BE2C (cell line): ENCODE data around the gene PKHD1.
"Not testable (repeated sequence)": the region's sequence is repeated elsewhere in the genome, so short reads cannot be mapped to it uniquely, and the experiment has no call there.

ENCODE experiments used
- DNase-seq: peaks from one replicate; pipeline ENCODE4 v3.0.0-alpha.2; 2020
- H3K27me3 ChIP-seq: fragments of 250-450 bp; sonication (Bioruptor Pico); 2 replicates; pipeline ENCODE4 v1.5.1; 2020; ENCODE audit warnings: mild to moderate bottlenecking
- H3K36me3 ChIP-seq: fragments of 250-450 bp; sonication (Bioruptor Pico); 2 replicates; pipeline ENCODE4 v1.5.1; 2020; ENCODE audit warnings: mild to moderate bottlenecking
- H3K4me1 ChIP-seq: fragments of 250-450 bp; sonication (Bioruptor Pico); 2 replicates; pipeline ENCODE4 v1.5.1; 2020
- H3K4me3 ChIP-seq: 2 replicates; pipeline ENCODE4 v1.5.1; 2011; ENCODE audit warnings: low read depth, low read length
- H3K9me3 ChIP-seq: fragments of 250-450 bp; sonication (Bioruptor Pico); 2 replicates; pipeline ENCODE4 v1.5.1; 2020
- TF ChIP-seq, protein P1 (sequence below): IDR thresholded peaks from 2 replicates; pipeline ENCODE4 v1.5.1; 2012; ENCODE audit warnings: mild to moderate bottlenecking, low read depth, low read length

Gene PKHD1

DNA sequence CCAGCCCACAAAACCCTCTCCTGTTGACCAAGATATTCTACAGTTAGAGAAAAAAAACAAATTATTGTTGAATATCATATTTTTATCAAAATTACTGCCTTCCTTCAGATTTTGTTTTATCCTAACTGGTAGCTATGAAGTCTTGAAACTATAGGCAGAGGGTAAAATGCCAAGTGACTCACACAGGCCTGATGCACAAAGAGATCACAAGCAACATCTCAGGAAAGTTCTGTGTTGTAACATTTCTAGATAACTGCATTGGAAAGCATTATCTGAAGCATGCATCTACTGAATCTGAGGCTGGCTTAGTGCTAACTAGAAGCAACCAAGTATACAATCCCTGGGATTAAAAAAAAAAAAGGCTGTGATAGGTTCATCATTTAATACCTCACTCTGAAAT, 134.2 kb downstream of the PKHD1 start:
- Histone ChIP-seq H3K4me1 (peaks cover 37% of the 10 kb centered on the region), H3K27me3 (no peaks in the 10 kb centered on the region), H3K4me3 (no peak overlapping the region), H3K36me3 (no peaks in the 10 kb centered on the region), H3K9me3 (no peaks in the 10 kb centered on the region)
- TF ChIP-seq, protein P1, sequence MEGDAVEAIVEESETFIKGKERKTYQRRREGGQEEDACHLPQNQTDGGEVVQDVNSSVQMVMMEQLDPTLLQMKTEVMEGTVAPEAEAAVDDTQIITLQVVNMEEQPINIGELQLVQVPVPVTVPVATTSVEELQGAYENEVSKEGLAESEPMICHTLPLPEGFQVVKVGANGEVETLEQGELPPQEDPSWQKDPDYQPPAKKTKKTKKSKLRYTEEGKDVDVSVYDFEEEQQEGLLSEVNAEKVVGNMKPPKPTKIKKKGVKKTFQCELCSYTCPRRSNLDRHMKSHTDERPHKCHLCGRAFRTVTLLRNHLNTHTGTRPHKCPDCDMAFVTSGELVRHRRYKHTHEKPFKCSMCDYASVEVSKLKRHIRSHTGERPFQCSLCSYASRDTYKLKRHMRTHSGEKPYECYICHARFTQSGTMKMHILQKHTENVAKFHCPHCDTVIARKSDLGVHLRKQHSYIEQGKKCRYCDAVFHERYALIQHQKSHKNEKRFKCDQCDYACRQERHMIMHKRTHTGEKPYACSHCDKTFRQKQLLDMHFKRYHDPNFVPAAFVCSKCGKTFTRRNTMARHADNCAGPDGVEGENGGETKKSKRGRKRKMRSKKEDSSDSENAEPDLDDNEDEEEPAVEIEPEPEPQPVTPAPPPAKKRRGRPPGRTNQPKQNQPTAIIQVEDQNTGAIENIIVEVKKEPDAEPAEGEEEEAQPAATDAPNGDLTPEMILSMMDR, result no peak
- no peak for DNase-seq

- TF ChIP-seq, protein P1, result no peak
- peaks cover 37% of the 10 kb centered on the region for H3K4me1 ChIP-seq
- no peaks in the 10 kb centered on the region for H3K27me3 ChIP-seq
- no peaks in the 10 kb centered on the region for H3K9me3 ChIP-seq
- DNase-seq, result no peak
- H3K36me3 ChIP-seq, result no peaks in the 10 kb centered on the region
- H3K4me3 ChIP-seq, result no peak overlapping the region
Observed at GRCh38 chr6:51951924-51952323, 135.5 kb downstream of the PKHD1 start.

DNA sequence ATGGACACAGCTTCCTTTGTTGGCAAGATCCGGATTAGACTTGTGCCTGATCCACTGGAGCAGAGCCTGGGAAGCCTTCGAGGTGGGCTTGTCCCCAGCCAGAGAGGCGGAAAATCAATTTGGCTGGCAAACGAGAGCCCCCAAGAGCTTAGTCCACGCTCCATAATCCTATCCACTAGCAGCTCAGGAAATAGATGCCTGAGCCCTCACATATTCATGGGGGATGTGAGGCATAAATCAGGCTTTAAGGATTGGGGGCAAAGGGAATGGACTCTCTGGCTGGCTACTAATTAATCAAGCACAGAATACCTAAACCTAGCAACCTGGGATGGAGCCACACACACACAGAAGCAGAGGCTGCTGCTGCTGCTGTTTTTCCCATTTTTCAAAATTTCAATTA, 137.9 kb downstream of the PKHD1 start:
- TF ChIP-seq, protein P1, result no peak
- Histone ChIP-seq H3K4me1 (peaks cover 31% of the 10 kb centered on the region), H3K36me3 (no peaks in the 10 kb centered on the region), H3K27me3 (no peaks in the 10 kb centered on the region), H3K4me3 (no peak overlapping the region), H3K9me3 (no peaks in the 10 kb centered on the region)
- no peak for DNase-seq

DNA sequence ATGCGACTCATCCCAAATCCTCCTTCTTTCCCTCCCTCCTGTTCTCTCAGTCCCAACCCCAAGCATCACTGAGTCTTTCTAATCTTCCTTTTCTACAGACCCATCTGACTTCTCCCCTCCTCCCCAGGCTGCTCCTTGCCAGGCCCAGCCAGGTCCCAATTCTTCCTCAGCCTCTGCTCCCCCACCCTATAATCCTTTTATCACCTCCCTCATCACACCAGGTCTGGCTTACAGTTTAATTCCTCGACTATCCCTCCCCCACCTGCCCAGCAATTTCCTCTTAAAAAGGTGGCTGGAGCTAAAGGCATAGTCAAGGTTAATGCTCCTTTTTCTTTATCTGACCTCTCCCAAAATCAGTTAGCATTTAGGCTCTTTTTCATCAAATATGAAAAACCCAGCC, 147.7 kb downstream of the PKHD1 start:
- H3K27me3 ChIP-seq, H3K4me3 ChIP-seq, H3K36me3 ChIP-seq, H3K9me3 ChIP-seq, H3K4me1 ChIP-seq, DNase-seq: not testable (repeated sequence)

GRCh38 chr6:51936531-51937290, 150.7 kb downstream of the PKHD1 start:
- TF ChIP-seq, protein P1, result no peak
- no peak overlapping the region for H3K4me3 ChIP-seq

GRCh38 chr6:51934098-51934497, 153.3 kb downstream of the PKHD1 start:
- Histone ChIP-seq H3K4me1 (no peaks in the 10 kb centered on the region), H3K4me3 (no peak overlapping the region), H3K36me3 (no peaks in the 10 kb centered on the region), H3K27me3 (no peaks in the 10 kb centered on the region), H3K9me3 (no peaks in the 10 kb centered on the region)
- DNase-seq, result peak; percentile 14
- TF ChIP-seq, protein P1, result peak; percentile 59

More at GRCh38 chr6:51936531-51937290, 150.7 kb downstream of the PKHD1 start:
- DNase-seq, result no peak
- Histone ChIP-seq H3K4me1 (no peaks in the 10 kb centered on the region), H3K36me3 (no peaks in the 10 kb centered on the region), H3K27me3 (no peaks in the 10 kb centered on the region), H3K9me3 (no peaks in the 10 kb centered on the region)
